ENCODE results near the gene ARL2BP. TPM values are rescaled to one million over a fixed set of nuclear protein-coding genes. Genes with fewer than 3 reads are reported as not detected.
"Not testable (repeated sequence)": the region's sequence is repeated elsewhere in the genome, so short reads cannot be mapped to it uniquely, and the experiment has no call there.

The ARL2BP gene
- polyA plus RNA-seq (2013, experiment 1 of 2; ENCODE audit: insufficient read length), result 57.4 TPM
- polyA plus RNA-seq (2013, experiment 2 of 2; ENCODE audit: insufficient read length), result 57.0 TPM

DNA sequence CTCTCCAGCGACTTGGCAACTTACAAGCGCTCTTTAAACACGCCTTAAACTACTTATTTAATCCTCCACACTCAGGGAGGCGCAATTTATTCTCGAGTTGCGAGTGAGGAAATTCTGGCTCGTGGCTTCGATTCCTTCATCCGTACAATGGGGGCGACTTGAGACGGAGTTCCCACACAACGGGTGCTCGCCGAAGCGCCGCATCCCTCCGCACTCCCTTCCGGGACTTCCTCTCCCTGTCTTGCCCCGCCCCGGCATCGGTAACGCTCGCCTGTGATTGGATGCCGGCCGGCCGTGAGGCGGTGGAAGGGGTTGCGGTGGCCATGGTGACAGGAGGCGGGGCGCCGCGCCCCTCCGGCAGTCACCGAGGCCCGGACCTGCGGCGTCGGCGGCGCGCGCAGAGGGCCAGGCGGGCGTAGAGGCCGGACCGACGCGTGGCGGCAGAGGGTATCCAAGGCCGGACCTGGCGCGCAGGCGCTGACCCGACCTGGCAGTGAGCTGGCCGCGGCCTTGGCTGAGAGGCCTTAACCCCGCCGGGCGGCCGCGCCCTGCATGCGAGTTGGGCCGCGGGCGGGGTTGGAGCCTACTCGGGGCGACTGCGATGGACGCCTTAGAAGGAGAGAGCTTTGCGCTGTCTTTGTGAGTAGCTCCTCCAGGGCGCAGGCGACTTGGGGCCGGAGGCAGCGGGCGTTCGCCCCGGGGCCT lies at the start of gene ARL2BP:
TSS of gene ARL2BP (plus strand) at position 493 of the 705 bp plus-strand sequence. CDS start at position 602, 109 bp downstream.
- DNase-seq, result peak; percentile 98

GRCh38 chr16:57196286-57196685 lies 48.8 kb upstream of the ARL2BP start:
- DNase-seq, result no peak

- DNase-seq, result no peak
Measured at GRCh38 chr16:57196753-57197152, 48.3 kb upstream of the ARL2BP start.

DNA sequence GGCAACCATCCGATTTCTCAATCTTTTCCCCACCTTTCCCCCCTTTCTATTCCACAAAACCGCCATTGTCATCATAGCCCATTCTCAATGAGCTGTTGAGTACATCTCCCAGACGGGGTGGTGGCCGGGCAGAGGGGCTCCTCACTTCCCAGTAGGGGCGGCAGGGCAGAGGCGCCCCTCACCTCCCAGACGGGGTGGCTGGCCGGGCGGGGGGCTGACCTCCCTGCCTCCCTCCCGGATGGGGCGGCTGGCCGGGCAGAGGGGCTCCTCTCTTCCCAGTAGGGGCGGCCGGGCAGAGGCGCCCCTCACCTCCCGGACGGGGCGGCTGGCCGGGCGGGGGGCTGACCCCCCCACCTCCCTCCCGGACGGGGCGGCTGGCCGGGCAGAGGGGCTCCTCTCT lies 44.7 kb upstream of the ARL2BP start:
- not testable (repeated sequence) for DNase-seq

DNA sequence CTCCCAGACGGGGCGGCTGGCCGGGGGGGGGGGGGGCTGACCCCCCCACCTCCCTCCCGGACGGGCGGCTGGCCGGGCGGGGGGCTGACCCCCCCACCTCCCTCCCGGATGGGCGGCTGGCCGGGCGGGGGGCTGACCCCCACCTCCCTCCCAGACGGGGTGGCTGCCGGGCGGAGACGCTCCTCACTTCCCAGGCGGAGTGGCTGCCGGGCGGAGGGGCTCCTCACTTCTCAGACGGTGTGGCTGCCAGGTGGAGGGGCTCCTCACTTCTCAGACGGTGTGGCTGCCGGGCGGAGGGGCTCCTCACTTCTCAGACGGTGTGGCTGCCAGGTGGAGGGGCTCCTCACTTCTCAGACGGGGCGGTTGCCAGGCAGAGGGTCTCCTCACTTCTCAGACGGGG lies 44.1 kb upstream of the ARL2BP start:
- not testable (repeated sequence) for DNase-seq

- DNase-seq, result no peak
Measured at GRCh38 chr16:57202095-57202886, 42.8 kb upstream of the ARL2BP start.

DNA sequence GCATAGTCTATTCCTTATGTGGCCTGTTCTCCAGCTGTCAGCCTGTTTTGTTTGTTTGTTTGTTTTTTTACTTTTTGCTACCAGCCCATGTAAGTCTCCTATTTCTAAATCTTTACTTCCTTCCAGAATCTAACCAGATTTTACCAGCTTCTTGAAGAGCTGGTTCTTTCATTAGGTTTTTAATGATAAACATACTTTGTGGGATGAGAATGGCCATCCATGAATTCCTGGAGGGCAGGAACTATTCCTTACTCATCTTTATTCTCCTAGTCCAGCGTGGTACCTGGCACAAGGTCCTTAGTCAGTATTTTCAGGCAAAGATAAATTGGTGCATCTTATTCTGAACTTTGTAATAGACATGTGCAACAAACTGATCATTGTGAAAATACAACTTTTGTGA lies 41.6 kb upstream of the ARL2BP start:
- DNase-seq, result peak; percentile 30

- no peak for DNase-seq
Measured at GRCh38 chr16:57204675-57205074, 40.4 kb upstream of the ARL2BP start.

GRCh38 chr16:57208926-57209325 lies 36.1 kb upstream of the ARL2BP start:
- DNase-seq, result no peak

DNA sequence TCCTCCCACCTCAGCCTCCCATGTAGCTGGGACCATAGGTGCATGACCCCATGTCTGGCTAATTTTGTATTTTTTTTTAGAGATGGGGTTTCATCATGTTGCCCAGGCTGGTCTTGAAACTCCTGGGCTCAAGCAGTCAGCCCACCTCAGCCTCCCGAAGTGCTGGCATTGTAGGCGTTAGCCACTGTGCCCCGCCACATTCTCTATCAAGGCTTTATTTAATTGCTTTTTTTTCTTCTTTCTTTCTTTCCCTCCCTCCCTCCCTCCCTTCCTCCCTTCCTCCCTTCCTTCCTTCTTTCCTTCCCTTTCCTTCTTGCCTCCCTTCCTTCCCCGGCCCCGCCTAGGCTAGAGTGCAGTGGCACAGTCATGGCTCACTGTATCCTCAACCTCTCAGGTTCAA lies 35.3 kb upstream of the ARL2BP start:
- no peak for DNase-seq

GRCh38 chr16:57213462-57213861 lies 31.6 kb upstream of the ARL2BP start:
- DNase-seq, result no peak

- no peak for DNase-seq
Measured at GRCh38 chr16:57216968-57217367, 28.1 kb upstream of the ARL2BP start.

GRCh38 chr16:57223057-57223456 lies 22.0 kb upstream of the ARL2BP start:
- no peak for DNase-seq

DNA sequence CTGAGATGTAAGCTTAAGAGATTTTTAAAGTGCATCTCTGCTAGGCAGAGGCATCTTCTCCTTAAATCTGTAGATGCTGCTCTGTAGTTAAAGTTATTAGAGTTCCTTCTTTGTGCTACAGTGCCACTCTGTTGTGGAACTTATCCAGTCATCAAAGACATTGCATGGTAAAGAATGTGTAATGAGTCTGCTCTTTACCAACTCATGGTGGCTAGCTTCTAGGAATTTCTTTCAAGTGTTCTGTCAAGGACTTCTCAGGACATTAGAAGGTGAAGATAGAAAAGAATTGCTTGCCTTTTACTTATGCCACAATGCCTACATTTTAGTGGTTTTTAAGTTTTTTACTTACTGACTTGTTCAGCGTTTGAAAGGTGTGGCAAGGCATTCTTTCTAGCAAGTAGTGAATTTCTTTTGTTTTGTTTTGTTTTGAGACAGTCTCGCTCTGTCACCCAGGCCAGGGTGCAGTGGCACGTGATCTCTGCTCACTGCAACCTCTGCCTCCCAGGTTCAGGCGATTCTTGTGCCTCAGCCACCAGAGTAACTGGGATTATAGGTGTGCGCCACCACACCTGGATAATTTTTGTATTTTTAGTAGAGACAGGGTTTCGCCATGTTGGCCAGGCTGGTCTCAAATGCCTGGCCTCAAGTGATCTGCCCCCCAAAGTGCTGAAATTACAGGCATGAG lies 20.3 kb upstream of the ARL2BP start:
- DNase-seq, result no peak

- DNase-seq, result no peak
Measured at GRCh38 chr16:57225978-57226377, 19.1 kb upstream of the ARL2BP start.

DNA sequence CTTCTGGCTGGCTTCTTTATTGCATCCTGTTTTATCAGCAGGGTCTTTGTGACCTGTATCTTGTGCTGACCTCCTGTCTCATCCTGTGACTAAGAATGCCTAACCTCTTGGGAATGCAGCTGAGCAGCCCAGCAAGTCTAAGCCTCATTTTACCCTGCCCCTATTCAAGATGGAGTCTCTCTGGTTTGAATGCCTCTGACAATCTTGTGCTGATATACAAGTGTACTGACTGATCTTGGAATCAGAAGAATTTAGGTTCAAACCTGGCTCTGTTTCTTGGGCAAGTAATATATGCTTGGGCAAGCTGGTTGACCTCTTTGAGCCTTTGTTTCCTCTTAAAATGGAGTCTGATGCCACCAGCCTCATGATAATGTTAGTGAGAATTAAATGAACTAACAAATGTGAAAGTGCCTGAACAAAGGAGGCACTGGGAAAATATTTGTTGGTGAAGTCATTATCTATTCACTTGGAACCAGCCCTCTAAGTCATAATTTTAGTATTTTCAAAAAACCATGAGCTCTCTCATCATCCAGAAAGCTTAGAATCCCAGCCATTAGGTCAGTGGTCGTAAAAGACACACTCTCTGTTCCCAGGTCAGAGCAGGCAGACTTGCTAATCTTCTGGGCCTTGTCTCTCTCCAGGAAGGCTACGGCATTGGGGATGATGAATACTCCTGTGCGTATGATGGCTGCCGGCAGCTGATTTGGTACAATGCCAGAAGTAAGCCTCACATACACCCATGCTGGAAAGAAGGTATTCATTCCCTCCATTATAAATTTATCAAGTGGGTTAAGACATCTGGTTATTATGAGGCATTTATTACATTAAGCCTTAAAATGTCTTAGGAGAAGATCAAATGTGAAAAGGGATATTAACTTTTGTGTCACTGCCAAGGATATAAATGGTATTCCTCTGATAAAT lies 18.1 kb upstream of the ARL2BP start:
- DNase-seq, result no peak

GRCh38 chr16:57229079-57229478 lies 16.0 kb upstream of the ARL2BP start:
- DNase-seq, result no peak

GRCh38 chr16:57231821-57232350 lies 13.2 kb upstream of the ARL2BP start:
- DNase-seq, result no peak

- no peak for DNase-seq
Measured at GRCh38 chr16:57233944-57234706, 10.9 kb upstream of the ARL2BP start.

DNA sequence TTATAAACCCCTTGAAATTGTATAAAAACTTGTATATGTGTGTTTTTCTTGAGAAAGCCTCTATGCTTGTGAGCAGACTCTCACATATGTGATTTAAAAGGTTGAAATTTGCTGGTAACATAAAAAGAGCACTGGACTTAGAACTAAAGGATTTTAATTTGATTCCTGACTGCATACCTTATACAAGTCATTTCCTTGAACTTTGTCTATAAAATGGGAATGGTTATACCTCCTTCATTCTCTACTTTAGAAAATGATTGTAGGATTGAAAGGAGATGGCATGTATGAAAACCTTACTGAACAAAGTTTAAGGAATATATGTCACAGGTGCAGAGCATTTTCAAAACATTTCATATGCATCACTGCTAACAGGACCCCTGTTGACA lies 10.4 kb upstream of the ARL2BP start:
- no peak for DNase-seq
